Measurements from ENCODE around the gene LRMDA.

DNA sequence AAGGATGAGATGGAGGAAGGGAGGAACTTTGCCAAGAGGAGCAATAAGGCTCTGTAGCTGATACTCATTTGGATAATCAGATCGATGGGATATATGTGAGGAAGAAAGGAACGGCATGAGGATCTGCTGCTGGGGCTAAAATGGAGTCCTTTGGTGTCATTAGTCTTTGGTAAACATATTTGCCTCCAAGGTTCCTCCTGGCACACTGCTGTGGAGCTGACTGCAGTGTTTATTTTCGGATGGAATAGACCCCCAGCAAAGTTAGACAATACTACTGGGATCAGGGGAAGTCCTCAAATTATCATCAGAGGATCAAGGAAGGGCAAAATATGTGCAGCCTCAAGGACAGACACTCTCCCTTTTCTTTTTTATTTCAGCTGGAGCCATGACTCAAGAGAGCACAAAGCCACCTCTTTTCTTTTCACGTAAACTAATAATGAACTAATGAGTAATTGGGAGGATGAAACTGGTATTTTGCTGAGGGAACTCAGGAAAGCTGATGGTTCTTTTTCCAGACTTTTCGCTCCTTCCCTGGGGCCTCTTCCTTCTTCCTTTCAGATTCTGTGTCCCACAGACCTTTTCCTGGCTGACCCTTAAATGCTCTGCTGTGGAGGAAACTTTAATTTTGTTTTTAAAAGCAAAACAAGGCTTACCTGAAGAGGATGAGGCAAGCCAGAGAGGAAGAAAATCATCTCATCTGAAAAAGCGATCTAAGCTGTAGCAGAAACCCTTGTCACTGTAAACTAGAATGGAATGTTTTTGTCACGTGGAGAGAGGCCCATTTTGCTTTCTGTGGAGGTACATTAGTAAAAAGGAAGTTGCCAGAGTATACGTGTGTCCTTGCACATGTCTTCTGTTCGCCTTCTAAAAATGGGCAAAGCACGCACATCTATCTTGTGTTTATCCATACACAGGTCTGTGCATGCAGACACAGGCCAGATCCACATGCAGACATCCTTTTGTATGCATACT lies 33.3 kb downstream of the LRMDA start:
- TF ChIP-seq, protein P1, sequence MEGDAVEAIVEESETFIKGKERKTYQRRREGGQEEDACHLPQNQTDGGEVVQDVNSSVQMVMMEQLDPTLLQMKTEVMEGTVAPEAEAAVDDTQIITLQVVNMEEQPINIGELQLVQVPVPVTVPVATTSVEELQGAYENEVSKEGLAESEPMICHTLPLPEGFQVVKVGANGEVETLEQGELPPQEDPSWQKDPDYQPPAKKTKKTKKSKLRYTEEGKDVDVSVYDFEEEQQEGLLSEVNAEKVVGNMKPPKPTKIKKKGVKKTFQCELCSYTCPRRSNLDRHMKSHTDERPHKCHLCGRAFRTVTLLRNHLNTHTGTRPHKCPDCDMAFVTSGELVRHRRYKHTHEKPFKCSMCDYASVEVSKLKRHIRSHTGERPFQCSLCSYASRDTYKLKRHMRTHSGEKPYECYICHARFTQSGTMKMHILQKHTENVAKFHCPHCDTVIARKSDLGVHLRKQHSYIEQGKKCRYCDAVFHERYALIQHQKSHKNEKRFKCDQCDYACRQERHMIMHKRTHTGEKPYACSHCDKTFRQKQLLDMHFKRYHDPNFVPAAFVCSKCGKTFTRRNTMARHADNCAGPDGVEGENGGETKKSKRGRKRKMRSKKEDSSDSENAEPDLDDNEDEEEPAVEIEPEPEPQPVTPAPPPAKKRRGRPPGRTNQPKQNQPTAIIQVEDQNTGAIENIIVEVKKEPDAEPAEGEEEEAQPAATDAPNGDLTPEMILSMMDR (IDR thresholded peaks at IDR 0.05) = no peak
- TF ChIP-seq EP300 (IDR thresholded peaks at IDR 0.05) = no peak
- TF ChIP-seq RAD21 (conservative IDR thresholded peaks at IDR 0.05 in 1 of 2, IDR thresholded peaks at IDR 0.05 in 1 of 2) = no peak
- TF ChIP-seq POLR2A (IDR thresholded peaks at IDR 0.05; ENCODE audit: low read length) = no peak
- no peak for TF ChIP-seq RARB (CRISPR knock-in tag; IDR thresholded peaks at IDR 0.05)
- TF ChIP-seq RFX5 (IDR thresholded peaks at IDR 0.05) = no peak
- no peak for TF ChIP-seq ZNF302 (CRISPR knock-in tag; IDR thresholded peaks at IDR 0.05)
- no peak for TF ChIP-seq CBX2 (IDR thresholded peaks at IDR 0.05; ENCODE audit: borderline replicate concordance, low read depth)

Data from A549 (cell line).